HG03460 (cell line): ENCODE results near the gene SLC4A8.

Experiments used
- ATAC-seq: cut with Tn5 transposase; IDR thresholded peaks from one replicate; pipeline ENCODE4 v1.9.1; 2021; ENCODE audit not compliant: unreplicated experiment

The SLC4A8 gene

GRCh38 chr12:51424662-51425539 is at the start of gene SLC4A8:
SLC4A8 (plus strand) TSS chr12:51424831; CDS start chr12:51424988, 157 bp downstream.
- peak; percentile 88 for ATAC-seq

GRCh38 chr12:51374856-51375255 is 49.8 kb upstream of the SLC4A8 start:
- ATAC-seq, result no peak

DNA sequence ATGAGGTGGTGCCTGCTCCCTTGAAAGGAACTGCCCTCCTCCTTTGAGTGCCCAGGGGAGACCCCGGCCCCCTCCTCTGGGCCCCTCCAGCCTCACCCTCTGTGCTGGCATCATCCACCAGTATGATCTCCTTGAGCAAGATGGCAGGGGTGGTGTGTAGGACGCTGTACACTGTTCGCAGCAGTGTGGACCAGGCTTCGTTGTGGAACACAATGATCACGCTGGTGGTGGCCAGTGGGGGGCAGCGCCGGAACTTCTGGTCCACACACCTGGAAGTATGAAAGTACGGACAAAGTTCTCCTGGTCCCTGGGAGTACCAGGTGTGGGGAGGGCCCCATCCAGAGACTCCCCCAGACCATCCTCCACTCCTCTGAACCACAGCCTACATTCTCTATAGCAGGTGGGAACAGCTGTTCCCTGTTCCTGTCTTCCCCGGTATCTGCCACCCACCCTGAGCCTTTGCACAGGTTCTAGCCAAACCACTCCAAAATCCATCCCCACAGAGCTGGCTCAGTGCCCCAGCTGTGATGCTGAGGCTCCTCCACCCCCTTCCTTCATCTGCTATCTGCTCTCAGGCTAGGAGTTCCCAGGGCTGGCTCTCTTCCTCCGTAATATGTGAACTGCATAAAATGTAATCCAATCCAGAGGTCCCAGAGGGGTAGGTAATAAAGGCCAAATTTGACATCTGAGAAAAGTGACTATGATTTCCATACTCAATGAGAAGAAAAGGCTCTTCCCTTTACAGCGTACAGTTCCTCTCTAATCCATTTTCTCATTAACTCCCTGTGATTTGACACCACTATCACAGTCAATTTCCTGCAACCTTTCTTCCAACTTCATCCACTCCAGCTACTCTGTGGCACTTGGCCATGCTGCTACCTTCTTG is 47.3 kb upstream of the SLC4A8 start:
- ATAC-seq, result no peak

DNA sequence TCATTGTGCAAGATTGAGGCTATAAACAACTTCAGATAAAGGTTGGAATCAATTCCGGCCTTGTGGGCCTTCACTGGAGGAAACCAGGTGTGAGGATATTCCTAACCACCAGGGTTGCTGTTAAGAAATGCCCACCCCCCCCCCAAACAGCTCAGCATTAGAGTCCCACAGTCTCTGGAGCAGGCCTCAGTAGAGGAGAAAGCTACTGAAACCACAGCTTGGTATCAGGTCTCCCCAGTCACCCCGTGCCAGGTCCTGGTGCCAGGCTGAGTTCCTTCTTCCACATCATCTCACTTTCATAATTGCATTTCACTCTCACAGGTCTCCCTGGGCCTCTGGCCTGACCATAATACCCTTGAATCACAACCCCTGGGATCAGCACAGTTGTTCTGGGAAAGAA is 45.9 kb upstream of the SLC4A8 start:
- ATAC-seq, result no peak

- no peak for ATAC-seq
Measured at GRCh38 chr12:51379571-51379970, 45.1 kb upstream of the SLC4A8 start.

- no peak for ATAC-seq
Measured at GRCh38 chr12:51381226-51382079, 43.2 kb upstream of the SLC4A8 start.

DNA sequence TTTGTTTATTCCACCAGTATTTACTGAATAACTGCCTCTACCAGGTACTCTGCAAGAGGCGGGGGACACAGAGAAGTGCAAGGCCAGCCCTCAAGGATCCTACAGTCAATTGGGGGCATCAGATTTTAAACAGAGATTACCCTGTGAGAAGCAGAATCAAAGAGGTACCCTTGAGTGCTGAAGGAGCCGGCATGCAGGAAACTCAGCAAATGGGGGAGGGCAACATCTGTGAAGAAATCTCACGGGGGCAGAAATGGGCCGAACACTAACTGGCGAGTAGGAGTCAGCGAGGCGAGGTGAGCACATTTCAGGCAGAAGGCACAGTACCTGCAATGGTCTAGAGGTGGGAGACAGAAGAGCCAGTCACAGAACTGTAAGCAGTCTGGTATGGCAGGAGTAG is 42.5 kb upstream of the SLC4A8 start:
- no peak for ATAC-seq

DNA sequence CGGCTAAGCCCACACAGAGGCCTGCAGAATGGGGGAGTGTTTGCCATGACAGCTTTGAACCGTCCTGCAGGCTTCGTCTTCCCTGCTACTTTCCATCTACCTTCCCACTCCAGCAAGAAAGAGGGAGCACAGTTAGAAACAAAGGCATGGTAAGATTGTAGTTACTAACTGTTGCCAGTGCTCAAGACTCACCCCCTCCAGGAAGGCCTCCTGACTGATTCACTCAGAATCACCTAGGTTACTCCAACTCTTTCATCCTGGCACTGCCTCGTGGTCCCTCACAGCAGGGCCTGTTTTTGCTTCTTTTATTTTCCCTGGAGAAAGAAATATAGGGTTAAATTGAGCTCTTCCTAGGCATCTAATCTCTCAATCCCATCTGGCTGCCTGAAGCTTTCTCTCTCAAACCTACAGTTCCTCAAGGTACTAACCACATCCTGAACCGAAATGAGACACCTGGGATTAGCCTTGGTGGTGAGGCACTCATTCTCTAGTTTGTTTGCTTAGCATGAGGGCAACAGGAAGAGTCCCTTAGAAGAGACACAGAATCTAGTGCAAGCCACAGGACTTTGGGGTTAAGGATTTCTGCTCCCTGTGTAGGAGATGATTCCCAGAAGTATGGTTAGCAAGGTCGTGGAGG is 41.2 kb upstream of the SLC4A8 start:
- ATAC-seq, result no peak

DNA sequence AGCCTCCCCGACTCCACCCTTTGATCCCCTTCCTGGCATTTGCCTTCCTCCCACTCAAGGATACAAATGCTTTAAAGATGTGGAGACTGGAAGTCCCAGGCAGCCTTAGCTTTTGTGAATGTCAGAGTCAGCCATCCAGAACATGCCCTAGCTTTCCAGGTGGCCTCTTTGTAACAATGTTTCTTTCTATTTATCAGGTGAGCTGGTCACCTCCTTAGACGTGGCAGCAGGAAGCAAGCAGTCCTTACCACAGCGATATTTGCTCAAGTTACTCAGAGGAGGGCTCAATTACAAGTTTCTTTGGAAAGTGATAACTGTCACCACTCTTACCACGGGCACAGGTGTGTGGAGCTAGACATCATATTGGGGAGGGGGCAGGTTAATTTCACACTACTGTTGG is 38.3 kb upstream of the SLC4A8 start:
- ATAC-seq, result no peak

DNA sequence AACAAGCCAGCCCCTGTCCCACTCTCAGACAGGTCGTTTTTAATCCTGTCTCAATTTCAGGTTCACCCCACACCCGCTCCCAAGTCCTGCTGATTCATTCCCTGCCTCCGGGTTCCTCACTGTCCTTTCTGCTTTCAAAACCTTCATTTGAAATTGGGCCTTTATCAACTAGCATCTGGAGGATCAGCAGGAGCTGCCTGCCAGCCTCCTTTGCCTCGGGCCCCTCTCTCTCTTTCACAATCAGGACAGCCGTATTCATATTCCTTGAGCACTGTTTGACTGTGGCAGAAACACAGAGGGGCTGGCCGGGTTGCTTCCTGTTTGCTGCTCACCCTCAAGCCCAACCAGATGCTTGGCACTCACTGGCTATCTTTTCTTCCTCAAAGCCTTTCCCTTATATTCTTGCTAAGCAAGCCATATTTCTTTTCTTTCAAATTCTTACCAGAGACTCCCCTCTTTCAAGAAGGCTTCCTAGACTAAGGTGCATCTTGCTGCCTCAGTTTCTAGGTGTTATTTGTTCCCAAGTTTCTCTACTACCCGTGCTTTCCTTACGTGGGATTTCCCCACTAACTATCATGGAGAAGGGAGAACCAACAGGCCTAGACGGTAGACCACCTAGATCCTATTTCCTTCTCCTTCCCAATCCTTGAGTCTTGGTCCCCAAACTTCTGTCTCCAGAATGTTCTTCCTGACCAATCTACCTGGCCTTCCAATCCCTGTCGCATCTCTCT is 36.4 kb upstream of the SLC4A8 start:
- no peak for ATAC-seq

DNA sequence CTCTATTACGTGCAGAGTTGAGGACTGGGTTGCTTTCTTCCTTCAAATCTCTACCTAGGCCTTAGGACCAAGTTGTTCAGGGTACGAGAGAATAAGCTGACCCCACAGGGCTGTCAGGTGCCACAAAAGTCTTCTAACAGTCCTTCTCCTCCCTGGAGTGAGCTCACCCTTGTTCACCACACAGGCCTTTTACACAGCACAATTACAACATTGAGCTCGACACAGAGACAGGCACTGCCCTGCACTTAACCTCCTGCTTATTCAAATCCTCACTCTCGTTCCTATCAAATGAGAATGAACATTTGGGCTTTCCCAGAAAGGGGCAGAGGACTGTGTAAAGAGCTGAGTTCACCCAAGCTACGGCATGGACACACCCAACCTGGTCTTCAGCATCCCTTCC is 35.8 kb upstream of the SLC4A8 start:
- no peak for ATAC-seq

GRCh38 chr12:51389302-51389999 is 35.2 kb upstream of the SLC4A8 start:
- ATAC-seq, result no peak

GRCh38 chr12:51390457-51390856 is 34.2 kb upstream of the SLC4A8 start:
- no peak for ATAC-seq

DNA sequence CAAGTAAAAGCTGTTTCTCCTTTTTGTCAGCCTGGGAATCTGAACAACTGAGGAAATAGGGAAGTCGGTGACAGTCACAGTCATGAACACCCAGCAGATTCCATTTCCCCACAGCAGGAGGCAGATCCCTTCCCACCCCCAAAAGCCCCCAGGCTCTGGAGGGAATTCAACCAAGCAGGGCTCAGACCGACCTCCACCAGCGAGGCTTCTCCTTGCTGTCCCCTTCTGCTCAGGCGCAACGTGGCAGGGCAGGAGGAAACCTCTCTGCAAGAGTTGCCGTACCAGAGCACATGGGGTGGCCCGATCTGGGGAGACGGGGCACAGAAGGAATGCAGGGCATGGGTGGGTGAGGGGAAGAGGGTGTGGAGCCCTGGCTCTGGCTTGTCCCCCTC is 33.7 kb upstream of the SLC4A8 start:
- peak; percentile 14 for ATAC-seq

- peak; percentile 40 for ATAC-seq
Measured at GRCh38 chr12:51391283-51392123, 33.1 kb upstream of the SLC4A8 start, which contains the start of gene GALNT6. GALNT6 (minus strand) TSS chr12:51391406; CDS start chr12:51379781, 11,625 bp downstream.

DNA sequence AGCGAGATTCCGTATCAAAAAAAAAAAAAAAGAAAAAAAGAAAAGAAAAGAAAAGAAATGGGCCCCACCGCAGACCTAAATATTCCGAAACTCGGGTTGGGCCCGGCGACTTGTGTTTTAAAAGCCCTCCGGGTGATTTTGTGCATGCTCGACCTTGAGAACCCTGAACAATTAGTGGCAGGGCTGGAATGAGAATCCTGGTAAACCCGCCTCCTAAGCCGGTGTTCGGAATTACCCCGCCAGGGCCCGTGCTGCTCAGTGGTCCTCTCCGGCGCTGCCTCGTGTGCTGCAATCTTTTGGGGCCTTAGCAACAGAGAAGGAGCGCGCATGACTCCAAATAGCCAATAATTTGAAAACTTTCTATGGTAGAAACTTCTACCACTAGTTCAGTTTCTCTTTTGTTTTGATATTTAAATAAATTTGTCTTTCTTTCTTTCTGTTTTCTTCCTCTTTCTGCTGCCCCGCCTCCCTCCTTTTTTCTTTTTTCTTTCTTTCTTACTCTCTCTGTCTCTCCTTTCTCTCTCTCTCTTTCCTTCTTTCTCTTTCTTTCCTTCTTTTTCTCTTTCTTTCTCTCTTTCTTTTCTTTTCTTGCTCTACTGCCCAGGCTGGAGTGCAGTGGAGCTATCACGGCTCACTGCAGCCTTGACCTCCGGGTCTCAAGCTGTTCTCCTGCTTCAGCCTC is 31.9 kb upstream of the SLC4A8 start:
- no peak for ATAC-seq

DNA sequence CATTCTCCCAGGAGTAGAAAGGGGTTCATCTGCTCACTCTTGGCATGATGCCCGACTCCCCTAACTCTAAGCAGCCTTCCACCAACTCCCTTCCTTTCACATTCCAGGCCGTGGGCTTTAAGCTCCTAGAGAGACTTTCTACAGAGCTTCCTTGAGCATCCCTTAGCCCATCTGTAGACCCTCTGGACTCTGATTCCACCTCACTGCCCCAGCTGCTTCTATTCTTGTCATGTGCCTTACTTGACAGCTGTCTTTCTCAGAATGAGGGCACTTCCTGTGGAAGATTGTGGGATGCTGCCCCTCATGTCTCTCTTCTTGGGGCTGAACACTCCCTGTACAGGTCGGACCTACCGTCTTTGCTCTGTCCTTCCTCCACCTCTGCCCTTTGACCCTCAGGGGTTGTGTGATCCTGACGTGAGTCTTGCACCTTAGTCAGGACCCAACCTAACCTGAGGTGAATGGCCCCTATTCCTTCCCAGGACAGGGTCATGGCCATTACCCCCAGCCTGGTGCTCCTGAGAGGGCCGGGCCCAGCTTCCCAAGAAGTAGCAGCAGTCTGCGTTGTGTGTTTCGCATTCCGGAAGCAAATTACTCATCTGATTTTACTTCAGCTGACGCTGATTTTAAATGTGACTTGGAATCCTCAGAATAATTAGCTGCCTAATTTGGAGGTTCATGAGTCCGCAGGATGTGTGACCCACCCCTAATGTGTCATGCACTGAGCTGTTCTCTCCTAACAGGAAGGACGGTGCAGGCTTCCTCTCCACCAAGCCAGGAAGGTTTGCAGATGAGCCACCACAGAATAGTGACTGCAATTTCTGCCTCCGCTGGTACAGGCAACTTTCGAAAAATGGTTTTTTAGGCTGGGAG is 30.7 kb upstream of the SLC4A8 start:
- ATAC-seq, result no peak
